Neural cell (in vitro differentiated cells): ENCODE measurements around the gene RASD2. TPM values are rescaled to one million over a fixed set of nuclear protein-coding genes. Genes with fewer than 3 reads are reported as not detected.

Source experiments
- H2AFZ ChIP-seq: fragments of 200-600, 300-800 bp; sonication (generic), shearing (Covaris generic); 2 replicates; pipeline ENCODE4 v1.6.0; 2014; ENCODE audit warnings: low read depth, mild to moderate bottlenecking, antibody characterized with exemption, low read length, moderate library complexity
- H3F3A ChIP-seq: fragments of 200-600 bp; shearing (Covaris generic); 2 replicates; pipeline ENCODE4 v1.6.1; 2016; ENCODE audit warnings: mild to moderate bottlenecking, moderate library complexity, mixed read lengths, antibody characterized with exemption, low read length; ENCODE audit not compliant: insufficient read depth, poor library complexity, severe bottlenecking
- H3K27ac ChIP-seq: fragments of 200-600, 300-800 bp; sonication (generic), shearing (Covaris generic); 2 replicates; pipeline ENCODE4 v1.5.1; 2014; ENCODE audit warnings: mild to moderate bottlenecking, low read length, moderate library complexity
- H3K27me3 ChIP-seq: fragments of 300-800, 200-600 bp; sonication (generic), shearing (Covaris generic); 2 replicates; pipeline ENCODE4 v1.6.0; 2014; ENCODE audit warnings: mild to moderate bottlenecking, low read depth, low read length, moderate library complexity; ENCODE audit not compliant: insufficient read depth
- H3K36me3 ChIP-seq: fragments of 300-800, 200-600 bp; sonication (generic), shearing (Covaris generic); 2 replicates; pipeline ENCODE4 v1.5.1; 2014; ENCODE audit warnings: mild to moderate bottlenecking, antibody characterized with exemption, low read length, moderate library complexity; ENCODE audit not compliant: insufficient read depth
- H3K4me2 ChIP-seq: fragments of 300-800, 200-600 bp; sonication (generic), shearing (Covaris generic); 2 replicates; pipeline ENCODE4 v1.6.0; 2014; ENCODE audit warnings: mild to moderate bottlenecking, low read length
- H3K4me3 ChIP-seq: fragments of 300-800, 200-600 bp; sonication (generic), shearing (Covaris generic); 2 replicates; pipeline ENCODE4 v1.5.1; 2014; ENCODE audit warnings: mild to moderate bottlenecking, low read length, moderate library complexity
- H3K79me2 ChIP-seq: fragments of 200-600 bp; shearing (Covaris generic); replicated peaks from 2 replicates; pipeline ENCODE4 v1.6.0; 2014; ENCODE audit warnings: mild to moderate bottlenecking, low read length, moderate library complexity; ENCODE audit not compliant: insufficient read depth
- H3K9ac ChIP-seq: fragments of 300-800, 200-600 bp; sonication (generic), shearing (Covaris generic); 2 replicates; pipeline ENCODE4 v1.6.1; 2016; ENCODE audit warnings: mild to moderate bottlenecking, low read length, mixed read lengths
- H3K9me2 ChIP-seq: fragments of 200-600 bp; shearing (Covaris generic); 2 replicates; pipeline ENCODE4 v1.6.1; 2016; ENCODE audit warnings: mild to moderate bottlenecking, low read length, mixed read lengths; ENCODE audit not compliant: insufficient read depth
- H3K9me3 ChIP-seq: fragments of 200-600, 300-800 bp; sonication (generic), shearing (Covaris generic); 2 replicates; pipeline ENCODE4 v1.6.1; 2016; ENCODE audit warnings: mild to moderate bottlenecking, mixed run types, low read length, moderate library complexity, mixed read lengths
- H4K20me1 ChIP-seq: fragments of 200-600 bp; shearing (Covaris generic); 2 replicates; pipeline ENCODE4 v1.6.1; 2016; ENCODE audit warnings: mild to moderate bottlenecking, mixed run types; ENCODE audit not compliant: insufficient read depth
- CTCF ChIP-seq: fragments of 450-650 bp; IDR thresholded peaks from 2 replicates; pipeline ENCODE4 v1.5.1; 2014; ENCODE audit warnings: antibody characterized with exemption, mild to moderate bottlenecking, moderate library complexity; ENCODE audit not compliant: poor library complexity, severe bottlenecking
- EP300 ChIP-seq: fragments of 450-650 bp; conservative IDR thresholded peaks from 2 replicates; pipeline ENCODE4 v1.6.1; 2014; ENCODE audit warnings: antibody characterized with exemption, mild to moderate bottlenecking, moderate library complexity; ENCODE audit not compliant: poor library complexity, severe bottlenecking
- EZH2 ChIP-seq: fragments of 200-600, 300-800 bp; shearing (Covaris generic), sonication (generic); IDR thresholded peaks from 2 replicates; pipeline ENCODE4 v1.6.1; 2014; ENCODE audit warnings: antibody characterized with exemption, low read length, borderline replicate concordance, mild to moderate bottlenecking; ENCODE audit not compliant: insufficient read depth, poor library complexity, severe bottlenecking
- MXI1 ChIP-seq: fragments of 450-650 bp; conservative IDR thresholded peaks from 2 replicates; pipeline ENCODE4 v1.6.1; 2014; ENCODE audit warnings: antibody characterized with exemption, mild to moderate bottlenecking; ENCODE audit not compliant: poor library complexity, severe bottlenecking
- POLR2AphosphoS5 ChIP-seq: IDR thresholded peaks from 2 replicates; pipeline ENCODE4 v1.6.1; 2012
- RAD21 ChIP-seq: fragments of 450-650 bp; conservative IDR thresholded peaks from 2 replicates; pipeline ENCODE4 v1.6.1; 2014; ENCODE audit warnings: antibody characterized with exemption, mild to moderate bottlenecking, moderate library complexity
- SMC3 ChIP-seq: fragments of 450-650 bp; conservative IDR thresholded peaks from 2 replicates; pipeline ENCODE4 v1.6.1; 2014; ENCODE audit warnings: antibody characterized with exemption, mild to moderate bottlenecking, moderate library complexity; ENCODE audit not compliant: poor library complexity
- TAF1 ChIP-seq: IDR thresholded peaks from 2 replicates; pipeline ENCODE4 v1.6.1; 2012; ENCODE audit warnings: low read depth
- polyA plus RNA-seq: library from polyadenylated mRNA; depleted of rRNA; stranded (reverse); fragments of >200 nt; gene quantifications from 2 replicates; pipeline ENCODE4 v1.2.3, GENCODE V29; 2014
- TF ChIP-seq, protein P1 (sequence below): IDR thresholded peaks from 2 replicates; pipeline ENCODE4 v1.6.1; 2012; ENCODE audit warnings: borderline replicate concordance

Gene RASD2
- polyA plus RNA-seq, 1 donor from 2014 or later = 0.14 TPM

DNA sequence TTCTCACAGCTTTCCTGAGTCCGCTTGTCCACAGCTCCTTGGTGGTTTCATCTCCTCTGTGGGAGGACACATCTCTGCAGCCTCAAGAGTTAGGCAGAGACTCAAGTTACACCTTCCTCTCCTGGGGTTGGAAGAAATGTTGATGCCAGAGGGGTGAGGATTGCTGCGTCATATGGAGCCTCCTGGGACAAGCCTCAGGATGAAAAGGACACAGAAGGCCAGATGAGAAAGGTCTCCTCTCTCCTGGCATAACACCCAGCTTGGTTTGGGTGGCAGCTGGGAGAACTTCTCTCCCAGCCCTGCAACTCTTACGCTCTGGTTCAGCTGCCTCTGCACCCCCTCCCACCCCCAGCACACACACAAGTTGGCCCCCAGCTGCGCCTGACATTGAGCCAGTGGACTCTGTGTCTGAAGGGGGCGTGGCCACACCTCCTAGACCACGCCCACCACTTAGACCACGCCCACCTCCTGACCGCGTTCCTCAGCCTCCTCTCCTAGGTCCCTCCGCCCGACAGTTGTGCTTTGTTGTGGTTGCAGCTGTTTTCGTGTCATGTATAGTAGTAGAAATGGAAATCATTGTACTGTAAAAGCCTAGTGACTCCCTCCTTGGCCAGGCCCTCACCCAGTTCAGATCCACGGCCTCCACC is 11.7 kb downstream of the RASD2 start:
- H3K4me2 ChIP-seq = no peak overlapping the region
- H3K79me2 ChIP-seq = no peaks in the 10 kb centered on the region
- no peak overlapping the region for H3K27ac ChIP-seq
- no peak overlapping the region for H3K9ac ChIP-seq
- no peak for TF ChIP-seq TAF1
- TF ChIP-seq EZH2 = no peak
- TF ChIP-seq SMC3 = no peak
- no peak for TF ChIP-seq POLR2AphosphoS5
- no peak for TF ChIP-seq EP300
- no peak for TF ChIP-seq CTCF
- TF ChIP-seq MXI1 = no peak
- no peak for TF ChIP-seq RAD21
- TF ChIP-seq, protein P1, sequence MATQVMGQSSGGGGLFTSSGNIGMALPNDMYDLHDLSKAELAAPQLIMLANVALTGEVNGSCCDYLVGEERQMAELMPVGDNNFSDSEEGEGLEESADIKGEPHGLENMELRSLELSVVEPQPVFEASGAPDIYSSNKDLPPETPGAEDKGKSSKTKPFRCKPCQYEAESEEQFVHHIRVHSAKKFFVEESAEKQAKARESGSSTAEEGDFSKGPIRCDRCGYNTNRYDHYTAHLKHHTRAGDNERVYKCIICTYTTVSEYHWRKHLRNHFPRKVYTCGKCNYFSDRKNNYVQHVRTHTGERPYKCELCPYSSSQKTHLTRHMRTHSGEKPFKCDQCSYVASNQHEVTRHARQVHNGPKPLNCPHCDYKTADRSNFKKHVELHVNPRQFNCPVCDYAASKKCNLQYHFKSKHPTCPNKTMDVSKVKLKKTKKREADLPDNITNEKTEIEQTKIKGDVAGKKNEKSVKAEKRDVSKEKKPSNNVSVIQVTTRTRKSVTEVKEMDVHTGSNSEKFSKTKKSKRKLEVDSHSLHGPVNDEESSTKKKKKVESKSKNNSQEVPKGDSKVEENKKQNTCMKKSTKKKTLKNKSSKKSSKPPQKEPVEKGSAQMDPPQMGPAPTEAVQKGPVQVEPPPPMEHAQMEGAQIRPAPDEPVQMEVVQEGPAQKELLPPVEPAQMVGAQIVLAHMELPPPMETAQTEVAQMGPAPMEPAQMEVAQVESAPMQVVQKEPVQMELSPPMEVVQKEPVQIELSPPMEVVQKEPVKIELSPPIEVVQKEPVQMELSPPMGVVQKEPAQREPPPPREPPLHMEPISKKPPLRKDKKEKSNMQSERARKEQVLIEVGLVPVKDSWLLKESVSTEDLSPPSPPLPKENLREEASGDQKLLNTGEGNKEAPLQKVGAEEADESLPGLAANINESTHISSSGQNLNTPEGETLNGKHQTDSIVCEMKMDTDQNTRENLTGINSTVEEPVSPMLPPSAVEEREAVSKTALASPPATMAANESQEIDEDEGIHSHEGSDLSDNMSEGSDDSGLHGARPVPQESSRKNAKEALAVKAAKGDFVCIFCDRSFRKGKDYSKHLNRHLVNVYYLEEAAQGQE = no peak
- H3F3A ChIP-seq = no peaks in the 10 kb centered on the region
- H3K4me3 ChIP-seq = no peak overlapping the region
- H3K9me2 ChIP-seq = no peaks in the 10 kb centered on the region
- no peaks in the 10 kb centered on the region for H3K27me3 ChIP-seq
- H3K9me3 ChIP-seq = no peaks in the 10 kb centered on the region
- H4K20me1 ChIP-seq = no peaks in the 10 kb centered on the region
- no peaks in the 10 kb centered on the region for H3K36me3 ChIP-seq
- H2AFZ ChIP-seq = no peak overlapping the region

- H3K9me3 ChIP-seq = no peaks in the 10 kb centered on the region
- H3K9ac ChIP-seq = no peak overlapping the region
- H2AFZ ChIP-seq = no peak overlapping the region
- H3K27me3 ChIP-seq = no peaks in the 10 kb centered on the region
- TF ChIP-seq SMC3 (no peak), RAD21 (no peak), EP300 (no peak), EZH2 (no peak), MXI1 (no peak), POLR2AphosphoS5 (no peak), CTCF (no peak), TAF1 (no peak)
- TF ChIP-seq, protein P1 = no peak
- no peaks in the 10 kb centered on the region for H3K9me2 ChIP-seq
- no peaks in the 10 kb centered on the region for H3K36me3 ChIP-seq
- H3K4me3 ChIP-seq = no peak overlapping the region
- no peaks in the 10 kb centered on the region for H4K20me1 ChIP-seq
- H3K4me2 ChIP-seq = no peak overlapping the region
- no peak overlapping the region for H3K27ac ChIP-seq
- H3F3A ChIP-seq = no peaks in the 10 kb centered on the region
- no peaks in the 10 kb centered on the region for H3K79me2 ChIP-seq
These were observed 12.2 kb downstream of the RASD2 start for GRCh38 chr22:35552846-35553245.
